K562 (cell line): ENCODE data around the gene MRFAP1. TPM values are rescaled to one million over a fixed set of nuclear protein-coding genes. Genes with fewer than 3 reads are reported as not detected.

ENCODE experiments used
- CCAR2 ChIP-seq: fragments of 200-400 bp; formaldehyde crosslinking; IDR thresholded peaks from 2 replicates; pipeline ENCODE4 v1.6.1; 2017; ENCODE audit warnings: mild to moderate bottlenecking, low read depth, low read length
- COPS2 ChIP-seq: fragments of 450-650 bp; conservative IDR thresholded peaks from 2 replicates; pipeline ENCODE4 v1.6.1; 2016; ENCODE audit warnings: mild to moderate bottlenecking, moderate library complexity
- DIDO1 ChIP-seq: fragments of 450-650 bp; IDR thresholded peaks from 2 replicates; pipeline ENCODE4 v1.6.1; 2016; ENCODE audit warnings: low read depth, missing biosample characterization, missing genetic modification characterization
- ETS2 ChIP-seq: IDR thresholded peaks from 2 replicates; pipeline ENCODE4 v1.6.1; 2016; ENCODE audit warnings: borderline replicate concordance, missing genetic modification characterization, mild to moderate bottlenecking, moderate library complexity, missing compliant biosample characterization; ENCODE audit not compliant: poor library complexity, severe bottlenecking
- GABPB1 ChIP-seq: sonication (generic); formaldehyde crosslinking; IDR thresholded peaks from 2 replicates; pipeline ENCODE4 v1.8.0; 2022; ENCODE audit warnings: mild to moderate bottlenecking, missing genetic modification reagents
- GTF2A2 ChIP-seq: IDR thresholded peaks from 2 replicates; pipeline ENCODE4 v1.6.1; 2016; ENCODE audit warnings: mild to moderate bottlenecking, missing genetic modification characterization, missing compliant biosample characterization
- HNRNPL ChIP-seq: fragments of 200-400 bp; formaldehyde crosslinking; IDR thresholded peaks from 2 replicates; pipeline ENCODE4 v1.6.1; 2017; ENCODE audit warnings: low read depth, mild to moderate bottlenecking, low read length
- MIER1 ChIP-seq: fragments of 450-650 bp; IDR thresholded peaks from 2 replicates; pipeline ENCODE4 v1.6.1; 2016; ENCODE audit warnings: antibody characterized with exemption, mild to moderate bottlenecking, low read depth
- NFIX ChIP-seq: fragments of 250-450 bp; sonication (Bioruptor Pico); IDR thresholded peaks from 2 replicates; pipeline ENCODE4 v1.4.0; 2020; ENCODE audit warnings: low read depth, mild to moderate bottlenecking, moderate library complexity
- RUNX1 ChIP-seq: sonication (generic); IDR thresholded peaks from 2 replicates; pipeline ENCODE4 v1.6.1; 2016; ENCODE audit warnings: antibody characterized with exemption, low read depth
- SAFB2 ChIP-seq: fragments of 200-400 bp; formaldehyde crosslinking; IDR thresholded peaks from 2 replicates; pipeline ENCODE4 v1.6.1; 2018; ENCODE audit warnings: borderline replicate concordance, low read length, low read depth, moderate library complexity; ENCODE audit not compliant: severe bottlenecking
- ZBTB7A ChIP-seq: IDR thresholded peaks from 2 replicates; pipeline ENCODE4 v1.6.1; 2011; ENCODE audit warnings: low read depth, mild to moderate bottlenecking, low read length, moderate library complexity, borderline replicate concordance; ENCODE audit not compliant: control insufficient read depth
- ZFPM2 ChIP-seq: fragments of 250-450 bp; sonication (Bioruptor Pico); IDR thresholded peaks from 2 replicates; pipeline ENCODE4 v1.5.1; 2022; ENCODE audit warnings: mild to moderate bottlenecking
- ZNF586 ChIP-seq: fragments of 450-650 bp; formaldehyde crosslinking; conservative IDR thresholded peaks from 2 replicates; pipeline ENCODE4 v1.4.0; 2020; ENCODE audit warnings: mild to moderate bottlenecking, moderate library complexity
- ZNF830 ChIP-seq: fragments of 250-450 bp; sonication (Bioruptor Pico); IDR thresholded peaks from 2 replicates; pipeline ENCODE4 v1.5.0; 2021; ENCODE audit warnings: mild to moderate bottlenecking
- polyA plus RNA-seq, 8 experiments: library from polyadenylated mRNA; depleted of rRNA in 4 of 8; stranded (reverse) in 5 of 8; unstranded in 3 of 8; fragments of >200 nt; fragmentation: Nextera tagmentation in 2 of 8; fragmentation: Illumina TruSeq in 1 of 8; extraction: Ambion mirVana in 2 of 8; extraction: Trizol in 1 of 8; gene quantifications; 2 replicates each; pipeline versions ENCODE4 v1.2.1 to v1.2.3, GENCODE V29; 2011 to 2014; ENCODE audit warnings: inconsistent platforms in 1 of 8, missing spikeins in 1 of 8
- total RNA-seq, 7 experiments: library from RNA; depleted of rRNA in 6 of 7; stranded (reverse); fragments of >200 nt in 6 of 7; fragmentation: Illumina TruSeq in 2 of 7; extraction: Trizol in 2 of 7; gene quantifications; 2 replicates each; pipeline versions ENCODE4 v1.2.1 to v1.2.3, GENCODE V29; 2011 to 2021; ENCODE audit warnings: low replicate concordance in 1 of 7
- TF ChIP-seq, protein P1 (sequence below): fragments of 450-650 bp; IDR thresholded peaks from 2 replicates; pipeline ENCODE4 v1.6.1; 2017; ENCODE audit warnings: antibody characterized with exemption, mild to moderate bottlenecking
- TF ChIP-seq, protein P2 (sequence below): sonication (generic); formaldehyde crosslinking; IDR thresholded peaks from 2 replicates; pipeline ENCODE4 v1.8.0; 2022; ENCODE audit warnings: missing genetic modification reagents, mild to moderate bottlenecking, borderline replicate concordance
- TF ChIP-seq, protein P3 (sequence below), 3 experiments: fragments of 200-800 bp in 1 of 3; sonication (Bioruptor generic) in 1 of 3; sonication (generic) in 1 of 3; formaldehyde crosslinking in 1 of 3; IDR thresholded peaks; 2 replicates each; pipeline versions ENCODE4 v1.6.1 to v1.8.0; 2016 to 2022; ENCODE audit warnings: mild to moderate bottlenecking in 2 of 3, missing compliant biosample characterization in 2 of 3, missing genetic modification characterization in 2 of 3, missing genetic modification reagents in 1 of 3
- TF ChIP-seq, protein P4 (sequence below): fragments of 450-650 bp; IDR thresholded peaks from one replicate; pipeline ENCODE4 v1.6.1; 2018; ENCODE audit warnings: mild to moderate bottlenecking, moderate library complexity; ENCODE audit not compliant: partially characterized antibody

MRFAP1 gene
- total and polyA plus RNA-seq, 9 of the 15 experiments (the other 6 are each of a cell fraction or from before 2014, with no cell fraction given): 46.0 to 270 (median 151) TPM

DNA sequence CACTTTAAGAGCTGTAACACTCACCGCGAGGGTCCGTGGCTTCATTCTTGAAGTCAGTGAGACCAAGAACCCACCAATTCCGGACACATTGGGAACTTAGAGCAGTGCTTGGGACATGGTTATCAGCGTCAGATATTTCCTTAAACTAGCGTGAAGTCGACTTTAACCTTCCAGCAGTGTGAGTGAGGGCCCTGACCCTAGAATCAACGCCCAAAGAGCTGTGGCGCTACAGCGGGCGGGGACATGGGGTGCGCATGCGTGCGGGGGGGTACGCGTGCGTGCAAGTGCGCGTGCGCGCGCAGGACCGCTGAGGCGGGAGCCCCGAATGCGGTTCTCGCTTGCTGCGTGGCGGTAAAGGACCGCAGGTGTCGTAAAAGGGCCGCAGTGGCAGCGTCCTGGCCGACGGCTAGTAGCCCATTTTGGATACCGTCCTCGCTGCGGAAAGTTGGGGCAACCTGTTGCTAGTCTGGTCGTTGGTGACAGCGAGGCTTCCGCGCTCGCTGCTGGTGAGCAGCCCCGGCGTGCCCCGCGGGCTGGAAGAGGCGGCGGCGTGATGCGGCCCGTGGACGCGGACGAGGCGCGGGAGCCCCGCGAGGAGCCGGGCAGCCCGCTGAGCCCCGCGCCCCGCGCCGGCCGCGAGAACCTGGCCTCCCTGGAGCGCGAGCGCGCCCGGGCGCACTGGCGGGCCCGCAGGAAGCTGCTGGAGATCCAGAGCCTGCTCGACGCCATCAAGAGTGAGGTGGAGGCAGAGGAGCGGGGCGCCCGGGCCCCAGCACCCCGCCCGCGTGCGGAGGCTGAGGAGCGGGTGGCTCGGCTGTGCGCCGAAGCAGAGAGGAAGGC, 33.4 kb downstream of the MRFAP1 start (continued):
- TF ChIP-seq, protein P1, sequence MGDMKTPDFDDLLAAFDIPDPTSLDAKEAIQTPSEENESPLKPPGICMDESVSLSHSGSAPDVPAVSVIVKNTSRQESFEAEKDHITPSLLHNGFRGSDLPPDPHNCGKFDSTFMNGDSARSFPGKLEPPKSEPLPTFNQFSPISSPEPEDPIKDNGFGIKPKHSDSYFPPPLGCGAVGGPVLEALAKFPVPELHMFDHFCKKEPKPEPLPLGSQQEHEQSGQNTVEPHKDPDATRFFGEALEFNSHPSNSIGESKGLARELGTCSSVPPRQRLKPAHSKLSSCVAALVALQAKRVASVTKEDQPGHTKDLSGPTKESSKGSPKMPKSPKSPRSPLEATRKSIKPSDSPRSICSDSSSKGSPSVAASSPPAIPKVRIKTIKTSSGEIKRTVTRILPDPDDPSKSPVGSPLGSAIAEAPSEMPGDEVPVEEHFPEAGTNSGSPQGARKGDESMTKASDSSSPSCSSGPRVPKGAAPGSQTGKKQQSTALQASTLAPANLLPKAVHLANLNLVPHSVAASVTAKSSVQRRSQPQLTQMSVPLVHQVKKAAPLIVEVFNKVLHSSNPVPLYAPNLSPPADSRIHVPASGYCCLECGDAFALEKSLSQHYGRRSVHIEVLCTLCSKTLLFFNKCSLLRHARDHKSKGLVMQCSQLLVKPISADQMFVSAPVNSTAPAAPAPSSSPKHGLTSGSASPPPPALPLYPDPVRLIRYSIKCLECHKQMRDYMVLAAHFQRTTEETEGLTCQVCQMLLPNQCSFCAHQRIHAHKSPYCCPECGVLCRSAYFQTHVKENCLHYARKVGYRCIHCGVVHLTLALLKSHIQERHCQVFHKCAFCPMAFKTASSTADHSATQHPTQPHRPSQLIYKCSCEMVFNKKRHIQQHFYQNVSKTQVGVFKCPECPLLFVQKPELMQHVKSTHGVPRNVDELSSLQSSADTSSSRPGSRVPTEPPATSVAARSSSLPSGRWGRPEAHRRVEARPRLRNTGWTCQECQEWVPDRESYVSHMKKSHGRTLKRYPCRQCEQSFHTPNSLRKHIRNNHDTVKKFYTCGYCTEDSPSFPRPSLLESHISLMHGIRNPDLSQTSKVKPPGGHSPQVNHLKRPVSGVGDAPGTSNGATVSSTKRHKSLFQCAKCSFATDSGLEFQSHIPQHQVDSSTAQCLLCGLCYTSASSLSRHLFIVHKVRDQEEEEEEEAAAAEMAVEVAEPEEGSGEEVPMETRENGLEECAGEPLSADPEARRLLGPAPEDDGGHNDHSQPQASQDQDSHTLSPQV: peak; percentile 49; the same call in 1 of the 2 replicates
- TF ChIP-seq ZBTB7A: no peak
- TF ChIP-seq COPS2: no peak
- no peak for TF ChIP-seq ETS2 (tag)
- peak; percentile 28; the same call in 1 of the 2 replicates for TF ChIP-seq GABPB1 (CRISPR knock-in tag)
- TF ChIP-seq SAFB2: no peak
- TF ChIP-seq GTF2A2 (tag): no peak
- TF ChIP-seq HNRNPL: no peak
- no peak for TF ChIP-seq NFIX (CRISPR knock-in tag)
- no peak for TF ChIP-seq RUNX1
- TF ChIP-seq, protein P2, sequence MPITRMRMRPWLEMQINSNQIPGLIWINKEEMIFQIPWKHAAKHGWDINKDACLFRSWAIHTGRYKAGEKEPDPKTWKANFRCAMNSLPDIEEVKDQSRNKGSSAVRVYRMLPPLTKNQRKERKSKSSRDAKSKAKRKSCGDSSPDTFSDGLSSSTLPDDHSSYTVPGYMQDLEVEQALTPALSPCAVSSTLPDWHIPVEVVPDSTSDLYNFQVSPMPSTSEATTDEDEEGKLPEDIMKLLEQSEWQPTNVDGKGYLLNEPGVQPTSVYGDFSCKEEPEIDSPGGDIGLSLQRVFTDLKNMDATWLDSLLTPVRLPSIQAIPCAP (CRISPR knock-in tag): 0 out of 2 replicates have a peak, but pooled peaks have one; percentile 36
- no peak for TF ChIP-seq DIDO1 (tag)
- 0 out of 2 replicates have a peak, but pooled peaks have one; percentile 16 for TF ChIP-seq MIER1
- TF ChIP-seq, protein P3, sequence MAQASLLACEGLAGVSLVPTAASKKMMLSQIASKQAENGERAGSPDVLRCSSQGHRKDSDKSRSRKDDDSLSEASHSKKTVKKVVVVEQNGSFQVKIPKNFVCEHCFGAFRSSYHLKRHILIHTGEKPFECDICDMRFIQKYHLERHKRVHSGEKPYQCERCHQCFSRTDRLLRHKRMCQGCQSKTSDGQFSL (CRISPR knock-in tag; IDR thresholded peaks at IDR 0.05): no peak
- TF ChIP-seq, protein P3 (tag; IDR thresholded peaks at IDR 0.05): no peak
- TF ChIP-seq ZNF586 (CRISPR knock-in tag): no peak
- TF ChIP-seq, protein P4, sequence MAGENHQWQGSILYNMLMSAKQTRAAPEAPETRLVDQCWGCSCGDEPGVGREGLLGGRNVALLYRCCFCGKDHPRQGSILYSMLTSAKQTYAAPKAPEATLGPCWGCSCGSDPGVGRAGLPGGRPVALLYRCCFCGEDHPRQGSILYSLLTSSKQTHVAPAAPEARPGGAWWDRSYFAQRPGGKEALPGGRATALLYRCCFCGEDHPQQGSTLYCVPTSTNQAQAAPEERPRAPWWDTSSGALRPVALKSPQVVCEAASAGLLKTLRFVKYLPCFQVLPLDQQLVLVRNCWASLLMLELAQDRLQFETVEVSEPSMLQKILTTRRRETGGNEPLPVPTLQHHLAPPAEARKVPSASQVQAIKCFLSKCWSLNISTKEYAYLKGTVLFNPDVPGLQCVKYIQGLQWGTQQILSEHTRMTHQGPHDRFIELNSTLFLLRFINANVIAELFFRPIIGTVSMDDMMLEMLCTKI: no peak
- TF ChIP-seq ZNF830 (CRISPR knock-in tag): 0 out of 2 replicates have a peak, but pooled peaks have one; percentile 49
- no peak for TF ChIP-seq CCAR2
- TF ChIP-seq ZFPM2: no peak
